Loucy (cell line): ENCODE data around the gene MKRN2.

Experiments used
- H2AFZ ChIP-seq: fragments of 200-600 bp; sonication (generic); 2 replicates; pipeline ENCODE4 v1.6.0; 2016; ENCODE audit warnings: antibody characterized with exemption, mild to moderate bottlenecking, low read length, moderate library complexity
- H3F3A ChIP-seq: fragments of 200-600 bp; 2 replicates; pipeline ENCODE4 v1.6.0; 2016; ENCODE audit warnings: antibody characterized with exemption, low read depth, mild to moderate bottlenecking
- H3K27me3 ChIP-seq: fragments of 200-600 bp; sonication (generic); 2 replicates; pipeline ENCODE4 v1.6.1; 2014; ENCODE audit warnings: low read length, mild to moderate bottlenecking; ENCODE audit not compliant: insufficient read depth, poor library complexity, severe bottlenecking
- H3K36me3 ChIP-seq: fragments of 200-600 bp; sonication (generic); 2 replicates; pipeline ENCODE4 v1.6.1; 2016; ENCODE audit warnings: low read length; ENCODE audit not compliant: insufficient read depth
- H3K4me1 ChIP-seq: fragments of 200-600 bp; sonication (generic); 2 replicates; pipeline ENCODE4 v1.5.1; 2014; ENCODE audit warnings: low read length, mild to moderate bottlenecking; ENCODE audit not compliant: insufficient read depth, poor library complexity, severe bottlenecking
- H3K4me2 ChIP-seq: fragments of 200-600 bp; sonication (generic); 2 replicates; pipeline ENCODE4 v1.6.0; 2014; ENCODE audit warnings: antibody characterized with exemption, low read length, low read depth, mild to moderate bottlenecking; ENCODE audit not compliant: poor library complexity, severe bottlenecking
- H3K4me3 ChIP-seq: fragments of 200-600 bp; sonication (generic); 2 replicates; pipeline ENCODE4 v1.5.1; 2014; ENCODE audit warnings: low read length, mild to moderate bottlenecking, mixed read lengths; ENCODE audit not compliant: poor library complexity, severe bottlenecking
- H3K79me2 ChIP-seq: fragments of 200-600 bp; sonication (generic); 2 replicates; pipeline ENCODE4 v1.6.1; 2014; ENCODE audit warnings: low read length; ENCODE audit not compliant: insufficient read depth
- H3K9ac ChIP-seq: fragments of 200-600 bp; sonication (generic); 2 replicates; pipeline ENCODE4 v1.6.0; 2014; ENCODE audit warnings: mild to moderate bottlenecking, low read depth, low read length, moderate library complexity; ENCODE audit not compliant: poor library complexity, severe bottlenecking
- H3K9me2 ChIP-seq: fragments of 200-600 bp; sonication (generic); replicated peaks from 2 replicates; pipeline ENCODE4 v1.6.1; 2016; ENCODE audit warnings: low read depth, low read length, mixed read lengths
- H3K9me3 ChIP-seq: fragments of 200-600 bp; sonication (generic); 2 replicates; pipeline ENCODE4 v1.6.1; 2014; ENCODE audit warnings: mild to moderate bottlenecking, antibody characterized with exemption, low read length, low read depth; ENCODE audit not compliant: insufficient read depth
- H4K20me1 ChIP-seq: fragments of 200-600 bp; sonication (generic); 2 replicates; pipeline ENCODE4 v1.6.0; 2014; ENCODE audit warnings: antibody characterized with exemption, low read length, mild to moderate bottlenecking; ENCODE audit not compliant: insufficient read depth, poor library complexity, severe bottlenecking
- CTCF ChIP-seq: fragments of 200-600 bp; sonication (generic); conservative IDR thresholded peaks from 2 replicates; pipeline ENCODE4 v1.5.1; 2014; ENCODE audit warnings: mild to moderate bottlenecking, antibody characterized with exemption, low read length
- EZH2phosphoT487 ChIP-seq: fragments of 200-600 bp; IDR thresholded peaks from 2 replicates; pipeline ENCODE4 v1.6.1; 2018; ENCODE audit warnings: antibody characterized with exemption, mild to moderate bottlenecking, moderate library complexity, borderline replicate concordance

The MKRN2 gene

GRCh38 chr3:12544652-12545472 is 12.0 kb upstream of the MKRN2 start:
- H4K20me1 ChIP-seq: no peaks in the 10 kb centered on the region
- H3K9me2 ChIP-seq: no peaks in the 10 kb centered on the region
- H2AFZ ChIP-seq: no peak overlapping the region
- no peak overlapping the region for H3K9ac ChIP-seq
- no peaks in the 10 kb centered on the region for H3K4me1 ChIP-seq
- H3K36me3 ChIP-seq: no peaks in the 10 kb centered on the region
- H3K27me3 ChIP-seq: no peaks in the 10 kb centered on the region
- TF ChIP-seq EZH2phosphoT487: no peak
- no peak for TF ChIP-seq CTCF
- no peak overlapping the region for H3K4me3 ChIP-seq
- H3K79me2 ChIP-seq: no peaks in the 10 kb centered on the region
- no peaks in the 10 kb centered on the region for H3K9me3 ChIP-seq
- H3F3A ChIP-seq: no peaks in the 10 kb centered on the region
- H3K4me2 ChIP-seq: no peak overlapping the region

- no peak within 1 kb of the TSS for H2AFZ ChIP-seq
- no peak within 1 kb of the TSS for H3K9ac ChIP-seq
- no peaks in the 10 kb centered on the region for H3K9me3 ChIP-seq
- no peaks in the 10 kb centered on the region for H3K79me2 ChIP-seq
- no peak within 1 kb of the TSS for H3K4me3 ChIP-seq
- H3K4me2 ChIP-seq: no peak within 1 kb of the TSS
- H3K9me2 ChIP-seq: no peaks in the 10 kb centered on the region
- no peaks in the 10 kb centered on the region for H3K36me3 ChIP-seq
- H3K27me3 ChIP-seq: no peaks in the 10 kb centered on the region
- H4K20me1 ChIP-seq: no peaks in the 10 kb centered on the region
- H3F3A ChIP-seq: no peaks in the 10 kb centered on the region
- TF ChIP-seq CTCF (no peak), EZH2phosphoT487 (no peak)
- H3K4me1 ChIP-seq: no peaks in the 10 kb centered on the region
These were observed 11.5 kb upstream of the MKRN2 start, which contains the start of gene MKRN2OS for GRCh38 chr3:12545473-12545791. Gene MKRN2OS (minus strand): TSS chr3:12545499. CDS start chr3:12545464, 35 bp downstream.

GRCh38 chr3:12549971-12550760 is 6.7 kb upstream of the MKRN2 start:
- H3K9me3 ChIP-seq: no peaks in the 10 kb centered on the region
- TF ChIP-seq EZH2phosphoT487: no peak
- no peak for TF ChIP-seq CTCF
- H3K4me2 ChIP-seq: no peak overlapping the region

More at GRCh38 chr3:12549971-12550760, 6.7 kb upstream of the MKRN2 start:
- Histone ChIP-seq H2AFZ (no peak overlapping the region), H3F3A (no peaks in the 10 kb centered on the region), H3K4me3 (no peak overlapping the region), H4K20me1 (no peaks in the 10 kb centered on the region), H3K27me3 (no peaks in the 10 kb centered on the region), H3K79me2 (no peaks in the 10 kb centered on the region), H3K36me3 (no peaks in the 10 kb centered on the region), H3K4me1 (peaks cover 6% of the 10 kb centered on the region), H3K9me2 (no peaks in the 10 kb centered on the region), H3K9ac (no peak overlapping the region)
